NCI-H345 (cell line): ENCODE results near the gene MRPS34.

Experiments used
- DNase-seq: peaks from one replicate; lab custom pipeline; 2025; lab: John Stamatoyannopoulos, UW

The MRPS34 gene

DNA sequence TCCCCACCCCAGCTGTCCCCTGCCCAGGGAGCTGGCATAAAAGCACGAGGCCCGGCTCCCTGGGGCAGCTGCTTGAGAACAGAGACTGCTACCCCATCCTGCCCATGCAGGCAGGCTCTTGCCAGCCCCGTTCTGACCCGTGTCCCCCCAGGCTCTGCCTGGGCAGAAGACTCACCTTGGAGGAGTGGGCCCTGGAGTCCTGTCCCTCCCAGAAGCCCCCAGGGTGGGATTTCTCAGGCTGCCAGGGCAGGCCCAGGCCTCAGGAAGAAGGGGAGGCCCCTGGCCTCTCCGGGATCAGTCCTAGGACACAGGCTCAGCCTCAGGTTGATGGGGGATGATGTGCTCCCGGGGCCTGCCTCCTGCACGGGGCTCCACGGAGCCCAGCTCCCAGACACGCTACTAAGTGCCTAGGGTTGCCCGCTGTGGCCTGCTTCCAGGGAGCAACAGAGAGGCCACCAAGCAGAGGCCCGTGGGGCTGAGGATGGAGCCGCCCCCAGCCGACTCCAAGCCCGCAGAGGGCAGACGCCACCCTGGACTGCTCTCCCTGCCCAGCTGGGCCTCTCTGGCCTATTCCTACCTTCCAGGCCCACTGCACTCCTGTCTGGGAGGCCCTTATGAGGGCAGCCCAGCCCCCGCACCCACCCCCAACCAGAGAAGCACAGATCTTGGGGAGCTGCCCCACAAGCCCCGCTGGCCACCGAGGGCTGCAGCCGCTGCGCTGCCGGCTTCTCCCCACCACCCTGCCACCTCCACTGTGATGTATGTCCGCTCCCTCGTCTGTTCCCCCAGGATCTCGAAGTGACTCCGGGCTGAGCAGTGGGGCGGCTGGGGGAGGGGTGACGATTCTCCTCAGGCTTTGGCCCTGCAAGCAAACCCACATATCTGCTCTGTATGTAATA lies 3.3 kb downstream of the MRPS34 start:
- DNase-seq, result no peak

DNA sequence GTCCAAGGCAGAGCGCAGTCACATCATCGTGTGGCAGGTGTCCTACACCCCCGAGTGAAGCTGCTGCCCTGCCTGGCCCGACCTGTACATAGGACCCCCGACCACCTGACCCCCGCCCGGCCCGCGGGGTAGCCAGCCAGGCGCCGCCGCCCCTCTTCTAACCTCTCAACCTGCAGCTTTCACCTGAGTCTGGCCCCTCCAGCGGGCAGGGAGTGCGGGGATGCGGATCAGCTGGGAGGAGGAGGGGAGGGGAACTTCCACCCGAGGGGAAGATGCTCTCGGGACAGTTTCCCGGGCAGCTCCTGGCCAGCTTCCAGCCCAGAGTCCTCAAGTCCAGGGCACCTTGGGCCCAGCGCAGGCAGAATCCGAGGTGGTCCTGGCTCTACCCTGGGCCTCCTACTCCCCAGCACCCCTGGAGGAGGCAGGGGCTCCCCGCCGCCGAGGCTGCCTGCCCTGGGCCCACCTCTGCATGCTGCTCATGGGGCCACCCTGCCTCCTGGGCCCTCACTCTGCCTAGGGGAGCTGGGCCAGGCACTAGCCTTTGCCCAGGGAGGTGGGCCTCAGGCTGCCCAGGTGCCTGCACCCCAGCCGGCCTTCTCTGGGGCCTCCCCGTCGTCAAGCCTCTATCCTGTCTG lies 4.0 kb downstream of the MRPS34 start:
- no peak for DNase-seq

DNA sequence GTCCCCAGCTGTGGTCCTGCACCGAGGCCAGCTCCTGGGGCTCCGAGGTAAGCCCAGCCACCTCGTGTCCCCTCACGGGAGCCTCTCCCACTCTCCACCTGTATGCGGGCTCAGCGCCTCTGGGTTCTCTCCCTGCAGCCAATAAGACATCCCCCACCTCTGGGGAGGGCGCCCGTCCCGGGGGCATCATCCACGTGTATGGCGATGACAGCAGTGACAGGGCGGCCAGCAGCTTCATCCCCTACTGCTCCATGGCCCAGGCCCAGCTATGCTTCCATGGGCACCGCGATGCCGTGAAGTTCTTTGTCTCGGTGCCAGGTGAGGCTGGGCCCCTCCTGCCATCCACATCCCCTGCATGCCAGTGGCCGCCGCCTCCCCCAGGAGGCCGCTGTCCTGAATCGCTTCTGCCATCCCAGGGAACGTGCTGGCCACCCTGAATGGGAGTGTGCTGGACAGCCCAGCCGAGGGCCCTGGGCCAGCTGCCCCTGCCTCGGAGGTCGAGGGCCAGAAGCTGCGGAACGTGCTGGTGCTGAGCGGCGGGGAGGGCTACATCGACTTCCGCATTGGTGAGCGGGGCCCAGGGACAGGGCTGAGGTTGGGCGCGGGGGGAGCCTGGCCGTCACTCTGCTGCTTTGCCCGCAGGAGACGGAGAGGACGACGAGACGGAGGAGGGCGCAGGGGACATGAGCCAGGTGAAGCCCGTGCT lies 4.7 kb downstream of the MRPS34 start:
- no peak for DNase-seq

DNA sequence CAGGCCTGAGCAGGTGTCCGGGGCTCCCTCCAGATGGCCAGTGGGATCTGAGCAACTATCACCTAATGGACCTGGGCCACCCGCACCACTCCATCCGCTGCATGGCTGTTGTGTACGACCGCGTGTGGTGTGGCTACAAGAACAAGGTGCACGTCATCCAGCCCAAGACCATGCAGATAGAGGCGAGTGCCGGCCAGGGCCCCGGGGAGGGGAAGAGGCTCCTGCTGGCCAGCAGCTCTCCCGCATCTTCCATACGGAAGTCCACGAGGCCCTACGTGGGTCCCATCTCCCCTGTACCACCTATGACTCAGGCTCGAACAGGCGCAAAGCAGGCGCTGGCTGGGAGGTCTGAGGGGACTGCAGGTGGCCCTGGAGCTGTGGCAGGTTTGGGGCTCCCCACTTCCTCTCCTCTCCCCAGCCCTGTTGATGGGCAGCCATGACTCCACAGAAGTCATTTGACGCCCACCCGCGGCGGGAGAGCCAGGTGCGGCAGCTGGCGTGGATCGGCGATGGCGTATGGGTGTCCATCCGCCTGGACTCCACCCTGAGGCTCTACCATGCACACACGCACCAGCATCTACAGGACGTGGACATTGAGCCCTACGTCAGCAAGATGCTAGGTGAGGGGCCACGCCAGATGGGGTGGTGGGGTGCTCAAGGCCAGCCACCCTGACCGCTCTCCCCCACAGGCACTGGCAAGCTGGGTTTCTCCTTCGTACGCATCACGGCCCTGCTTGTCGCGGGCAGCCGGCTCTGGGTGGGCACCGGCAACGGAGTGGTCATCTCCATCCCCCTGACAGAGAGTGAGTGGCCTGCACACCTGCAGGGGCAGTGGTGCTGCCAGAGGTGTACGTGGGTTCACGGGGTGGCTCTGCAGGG lies 5.6 kb downstream of the MRPS34 start:
- DNase-seq, result no peak

DNA sequence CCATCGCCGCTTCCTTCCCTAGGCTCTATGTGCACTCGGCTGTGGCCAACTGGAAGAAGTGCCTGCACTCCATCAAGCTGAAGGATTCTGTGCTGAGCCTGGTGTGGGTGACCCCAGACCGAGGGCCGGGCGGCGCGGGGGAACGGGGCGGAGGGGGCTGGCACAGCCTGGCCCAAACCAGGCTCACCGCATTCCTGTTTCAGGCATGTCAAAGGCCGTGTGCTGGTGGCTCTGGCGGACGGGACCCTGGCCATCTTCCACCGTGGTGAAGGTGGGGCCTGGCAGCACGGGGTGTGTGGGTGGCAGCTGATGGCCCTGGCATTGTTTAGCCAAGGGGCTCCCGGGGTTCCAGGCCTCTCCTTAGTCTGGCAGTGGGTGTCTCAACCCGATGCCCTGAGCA lies 6.2 kb downstream of the MRPS34 start:
- no peak for DNase-seq

DNA sequence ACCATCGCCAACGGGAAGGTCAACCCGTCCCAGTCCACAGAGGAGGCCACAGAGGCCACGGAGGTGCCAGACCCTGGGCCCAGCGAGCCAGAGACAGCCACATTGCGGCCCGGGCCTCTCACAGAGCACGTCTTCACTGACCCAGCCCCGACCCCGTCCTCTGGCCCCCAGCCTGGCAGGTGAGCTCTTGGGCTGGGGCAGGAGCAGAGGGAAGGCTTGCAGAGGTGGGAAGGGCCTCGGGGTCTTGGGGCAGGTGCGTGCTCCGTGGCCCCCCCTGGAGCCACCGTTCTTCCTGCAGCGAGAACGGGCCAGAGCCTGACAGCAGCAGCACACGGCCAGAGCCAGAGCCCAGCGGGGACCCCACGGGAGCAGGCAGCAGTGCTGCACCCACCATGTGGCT lies 6.7 kb downstream of the MRPS34 start:
- no peak for DNase-seq

DNA sequence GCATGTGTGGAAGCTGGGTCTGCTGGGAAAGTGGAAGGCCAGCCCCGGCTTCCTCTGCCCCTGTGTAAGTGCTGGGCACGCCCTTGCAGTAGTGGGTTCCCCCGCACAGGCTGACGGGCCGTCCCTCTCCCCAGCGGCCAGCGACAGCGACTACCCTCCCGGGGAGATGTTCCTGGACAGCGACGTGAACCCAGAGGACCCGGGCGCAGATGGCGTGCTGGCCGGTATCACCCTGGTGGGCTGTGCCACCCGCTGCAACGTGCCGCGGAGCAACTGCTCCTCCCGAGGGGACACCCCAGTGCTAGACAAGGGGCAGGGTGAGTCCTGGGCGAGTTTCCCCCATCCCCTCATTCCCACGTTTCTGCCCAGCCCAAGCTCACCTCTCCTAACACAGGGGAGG lies 7.1 kb downstream of the MRPS34 start:
- no peak for DNase-seq

DNA sequence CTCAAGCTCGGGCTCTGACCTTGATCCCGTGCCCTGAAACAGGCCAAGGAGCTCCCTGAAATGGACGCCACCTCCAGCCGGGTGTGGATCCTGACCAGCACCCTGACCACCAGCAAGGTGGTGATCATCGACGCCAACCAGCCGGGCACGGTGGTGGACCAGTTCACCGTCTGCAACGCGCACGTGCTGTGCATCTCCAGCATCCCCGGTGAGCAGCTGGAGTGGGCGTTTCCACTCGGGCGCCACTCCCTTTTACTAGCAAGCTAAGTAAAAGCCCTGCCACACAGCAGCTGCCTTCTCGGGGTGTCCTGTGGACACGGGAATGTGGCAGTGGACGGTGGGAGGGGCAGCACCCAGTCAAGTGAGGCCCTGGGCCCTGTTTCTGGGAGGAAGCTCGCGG lies 8.0 kb downstream of the MRPS34 start:
- no peak for DNase-seq

DNA sequence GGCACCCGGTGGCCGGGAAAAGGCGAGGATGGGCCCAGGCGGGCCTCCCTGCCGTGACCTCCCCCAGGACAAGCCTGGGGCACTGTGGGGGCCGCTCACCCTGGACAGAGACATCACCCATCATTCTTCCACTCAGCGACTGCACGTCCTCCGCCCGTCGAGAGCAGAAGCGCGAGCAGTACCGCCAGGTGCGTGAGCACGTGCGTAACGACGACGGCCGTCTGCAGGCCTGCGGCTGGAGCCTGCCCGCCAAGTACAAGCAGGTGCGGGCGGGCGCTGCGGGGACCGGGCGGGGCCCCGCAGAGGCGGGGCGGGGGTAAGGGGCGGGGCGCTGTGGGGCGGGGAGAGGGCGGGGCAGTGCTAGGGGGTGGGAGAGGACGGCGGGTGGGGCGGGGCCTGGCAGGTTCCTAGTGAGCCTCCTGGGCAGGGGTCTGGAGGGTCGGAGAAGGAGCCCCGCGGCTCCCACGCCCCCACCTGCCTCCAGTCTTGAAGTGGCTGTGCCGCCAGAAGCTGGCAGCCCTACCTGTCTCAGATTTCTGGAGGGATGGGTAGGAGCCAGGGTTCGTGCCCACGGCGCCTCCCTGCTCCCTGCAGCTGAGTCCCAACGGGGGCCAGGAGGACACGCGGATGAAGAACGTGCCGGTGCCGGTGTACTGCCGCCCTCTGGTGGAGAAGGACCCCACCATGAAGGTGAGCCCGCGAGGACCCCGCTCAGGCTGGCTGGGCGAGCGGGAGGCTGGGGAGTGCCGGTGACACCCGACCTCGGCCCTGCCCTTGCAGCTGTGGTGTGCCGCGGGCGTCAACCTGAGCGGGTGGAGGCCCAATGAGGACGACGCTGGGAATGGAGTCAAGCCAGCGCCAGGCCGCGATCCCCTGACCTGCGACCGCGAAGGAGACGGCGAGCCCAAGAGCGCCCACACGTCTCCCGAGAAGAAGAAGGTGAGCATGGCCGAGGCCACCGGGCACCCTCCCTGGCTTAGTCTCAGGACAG lies 9.1 kb downstream of the MRPS34 start:
- DNase-seq, result no peak

DNA sequence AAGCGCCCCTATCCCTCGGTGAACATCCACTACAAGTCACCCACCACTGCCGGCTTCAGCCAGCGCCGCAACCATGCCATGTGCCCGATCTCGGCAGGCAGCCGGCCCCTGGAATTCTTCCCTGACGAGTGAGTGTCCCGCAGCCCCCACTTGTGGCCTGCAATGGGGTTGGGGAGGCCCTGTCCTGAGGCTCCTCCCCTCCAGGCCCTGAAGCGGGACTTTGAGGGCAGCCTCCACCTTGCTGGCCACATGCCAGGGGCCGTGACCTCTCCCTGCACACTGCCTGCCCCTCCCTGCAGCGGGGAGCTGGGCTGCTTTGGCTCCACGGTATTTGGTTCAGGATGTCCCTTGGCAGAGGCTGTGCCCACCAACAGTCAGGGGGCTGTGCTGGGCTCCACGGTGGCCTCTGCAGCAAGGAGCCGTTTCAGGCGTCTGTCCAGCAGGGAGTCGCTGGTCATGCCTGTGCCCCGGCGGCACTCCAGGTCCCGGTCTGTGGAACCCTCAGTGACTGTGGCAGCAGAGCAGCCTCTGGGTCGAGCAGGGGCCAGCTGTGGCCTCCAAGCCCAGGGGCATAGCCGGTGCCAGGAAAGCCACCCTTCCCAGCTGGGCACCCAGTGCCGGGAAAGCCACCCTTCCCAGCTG lies 9.9 kb downstream of the MRPS34 start:
- DNase-seq, result no peak

DNA sequence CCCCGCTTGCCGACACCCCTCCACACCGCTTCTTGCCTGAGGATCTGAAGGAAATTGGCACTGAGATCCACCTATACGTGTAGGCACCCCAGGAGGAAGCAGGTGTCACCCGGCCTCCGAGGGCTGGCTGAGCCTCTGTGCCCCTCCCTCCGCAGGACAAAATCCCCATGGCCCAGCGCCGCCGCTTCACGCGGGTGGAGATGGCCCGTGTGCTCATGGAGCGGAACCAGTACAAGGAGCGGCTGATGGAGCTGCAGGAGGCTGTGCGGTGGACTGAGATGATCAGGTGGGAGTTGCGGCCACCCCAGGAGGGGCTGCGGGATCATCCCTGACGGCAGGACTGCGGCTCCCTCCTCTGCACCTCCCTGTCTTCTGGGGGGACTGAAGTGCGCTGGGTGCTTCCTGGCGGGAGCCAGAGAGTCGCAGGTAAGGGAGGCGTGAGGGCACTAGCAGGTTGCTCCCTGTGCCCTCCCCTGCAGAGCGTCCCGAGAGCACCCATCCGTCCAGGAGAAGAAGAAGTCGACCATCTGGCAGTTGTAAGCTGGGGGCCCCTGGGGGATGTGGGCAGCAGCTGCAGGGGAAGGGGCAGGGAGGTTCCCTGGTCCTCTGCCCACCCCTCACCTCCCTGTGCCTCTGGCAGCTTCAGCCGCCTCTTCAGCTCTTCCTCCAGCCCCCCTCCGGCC lies 10.6 kb downstream of the MRPS34 start:
- no peak for DNase-seq

DNA sequence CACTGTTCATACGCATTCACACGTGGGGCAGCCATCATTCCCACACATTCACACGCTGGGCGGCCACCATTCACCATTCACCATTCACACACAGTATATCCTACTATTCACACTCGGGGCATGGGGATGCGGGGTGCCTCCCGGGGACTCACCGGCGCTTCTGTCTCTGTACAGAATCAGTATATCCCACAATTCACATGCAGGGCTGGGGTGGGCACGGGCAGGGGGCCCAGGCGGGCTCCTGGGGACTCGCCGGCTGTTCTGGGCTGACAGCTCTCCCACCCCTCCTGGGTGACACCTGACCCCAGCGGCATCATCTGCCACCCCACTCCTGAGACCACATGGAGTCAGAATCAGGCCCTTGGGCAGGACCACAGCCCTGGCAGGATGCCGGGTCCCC lies 11.2 kb downstream of the MRPS34 start:
- DNase-seq, result no peak

DNA sequence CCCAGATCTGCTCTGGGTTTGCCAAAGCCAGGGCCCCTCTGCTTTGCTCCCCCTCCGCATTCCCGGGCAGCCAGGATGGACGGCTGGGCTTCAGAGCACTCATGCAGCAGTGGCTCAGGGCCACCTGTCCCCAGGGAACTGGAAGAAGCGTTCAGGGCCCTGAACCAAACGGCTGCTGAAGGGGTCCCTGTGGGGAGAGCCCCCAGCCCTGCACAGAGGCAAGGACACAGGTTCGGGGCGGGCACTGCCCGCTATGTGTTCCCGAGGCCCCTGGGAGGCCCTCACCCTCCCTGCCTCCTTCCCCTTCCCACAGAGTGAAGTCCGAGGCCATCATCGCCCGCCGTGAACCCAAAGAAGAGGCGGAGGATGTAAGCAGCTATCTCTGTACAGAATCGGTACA lies 12.0 kb downstream of the MRPS34 start:
- no peak for DNase-seq

DNA sequence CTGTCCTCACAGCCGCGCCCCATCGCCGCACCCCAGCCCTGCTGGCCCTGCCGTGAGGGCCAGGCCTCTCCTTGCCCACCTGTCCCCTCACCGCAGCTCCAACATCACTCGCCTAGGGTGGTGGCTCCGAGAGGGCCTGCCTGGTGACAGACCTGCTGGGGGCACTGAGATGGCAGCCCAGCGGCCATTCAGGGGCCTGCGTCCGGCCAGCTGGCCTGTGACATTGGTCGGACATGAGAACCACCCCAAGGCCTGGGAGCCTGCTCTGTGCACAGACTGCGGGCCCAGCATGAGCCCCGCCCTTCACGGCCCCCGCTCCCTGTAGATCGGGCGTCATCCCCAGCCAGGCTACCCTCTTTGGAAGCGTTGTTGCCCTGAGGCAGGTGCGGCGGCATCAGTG lies 13.4 kb downstream of the MRPS34 start:
- no peak for DNase-seq

DNA sequence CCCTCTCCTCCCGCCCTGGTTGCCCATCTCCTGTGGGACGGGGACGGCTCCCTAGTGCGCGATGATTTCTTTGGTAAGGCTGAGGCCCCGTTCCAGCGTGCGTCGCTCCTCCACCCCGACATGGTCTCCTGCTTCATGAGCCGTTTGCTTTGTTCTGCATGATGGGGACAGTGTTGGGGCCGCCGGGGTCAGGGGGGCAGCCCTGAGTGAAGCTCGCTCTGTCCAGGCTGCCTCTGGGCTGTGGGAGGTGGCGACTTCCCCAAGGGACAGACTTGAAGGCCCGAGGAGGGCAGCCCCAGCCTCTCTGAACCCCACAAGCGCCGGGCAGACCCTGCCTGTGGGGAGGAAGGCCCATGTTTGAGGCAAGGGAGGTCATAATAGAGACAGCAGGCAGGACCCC lies 14.0 kb downstream of the MRPS34 start:
- no peak for DNase-seq

DNA sequence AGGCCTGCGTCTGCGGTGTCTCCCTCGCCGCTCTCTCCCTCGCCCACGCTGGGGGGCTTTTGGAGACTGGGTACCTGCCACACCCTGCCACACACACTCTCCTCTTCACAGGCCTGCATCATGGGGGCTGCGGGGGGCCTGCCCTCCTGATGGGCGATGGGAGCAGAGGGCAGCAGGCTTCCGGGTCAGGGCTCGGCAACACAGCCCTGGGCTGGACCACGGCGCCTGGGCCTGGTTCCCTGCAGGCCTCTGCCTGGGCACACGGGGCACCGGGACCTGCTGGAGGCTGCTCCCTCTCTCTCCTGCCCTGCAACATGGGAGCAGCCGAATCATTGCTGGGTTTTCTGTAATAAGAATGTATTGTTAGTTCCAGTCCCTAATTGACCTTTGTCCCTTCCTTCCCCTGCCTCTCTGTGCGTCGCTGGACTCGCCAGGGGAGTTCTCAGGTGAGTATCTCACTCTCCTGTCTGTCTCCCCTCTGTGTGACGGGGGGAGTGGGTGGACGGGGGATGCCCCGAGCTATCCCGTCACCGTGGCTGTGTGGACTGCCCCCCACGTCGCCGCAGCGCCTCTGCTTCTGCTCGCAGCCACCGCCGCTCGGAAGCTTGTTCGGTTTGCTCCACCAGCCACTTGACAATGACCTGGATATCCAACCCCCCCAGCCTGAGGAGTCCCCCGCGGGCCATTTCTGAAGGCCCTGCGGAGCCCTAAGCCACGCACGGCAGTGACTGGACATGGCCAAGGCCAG lies 15.0 kb downstream of the MRPS34 start:
- DNase-seq, result no peak

DNA sequence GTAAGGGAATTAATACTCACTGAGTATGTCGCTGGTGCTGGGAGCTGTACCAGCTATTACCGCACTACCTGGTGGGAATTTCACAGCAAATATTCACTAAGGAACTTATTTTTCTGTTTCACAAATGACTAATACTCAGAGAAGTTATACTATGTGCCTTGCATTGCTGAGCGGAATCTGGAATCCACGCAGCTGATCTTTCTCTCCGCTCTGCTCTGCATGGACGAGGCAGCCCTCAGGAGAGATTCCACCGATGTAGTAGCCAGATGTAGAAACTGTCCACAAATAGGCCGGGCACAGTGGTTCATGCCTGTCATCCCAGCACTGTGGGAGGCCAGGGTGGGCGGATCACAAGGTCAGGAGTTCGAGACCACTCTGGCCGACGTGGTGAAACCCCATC lies 18.7 kb downstream of the MRPS34 start:
- DNase-seq, result no peak

DNA sequence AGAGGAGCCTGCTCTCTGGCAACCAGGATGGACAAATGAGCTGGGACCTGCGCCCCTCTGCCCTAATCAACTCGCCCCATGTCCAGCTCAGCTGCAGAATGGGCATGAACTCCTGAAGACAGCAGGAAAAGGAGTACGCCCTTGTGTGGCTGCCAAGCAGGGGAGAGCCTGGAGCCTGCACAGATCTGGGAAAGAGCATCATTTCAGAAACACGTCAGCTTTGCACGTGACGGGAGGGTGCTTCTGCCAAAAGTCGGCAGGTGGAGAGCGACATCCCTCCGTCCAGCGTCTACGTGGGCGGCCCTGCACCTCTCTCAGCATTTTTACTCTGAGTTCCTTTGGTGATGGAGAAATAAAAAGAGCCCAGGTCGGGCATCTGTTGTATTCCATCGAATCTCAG lies 20.1 kb downstream of the MRPS34 start:
- DNase-seq, result no peak

DNA sequence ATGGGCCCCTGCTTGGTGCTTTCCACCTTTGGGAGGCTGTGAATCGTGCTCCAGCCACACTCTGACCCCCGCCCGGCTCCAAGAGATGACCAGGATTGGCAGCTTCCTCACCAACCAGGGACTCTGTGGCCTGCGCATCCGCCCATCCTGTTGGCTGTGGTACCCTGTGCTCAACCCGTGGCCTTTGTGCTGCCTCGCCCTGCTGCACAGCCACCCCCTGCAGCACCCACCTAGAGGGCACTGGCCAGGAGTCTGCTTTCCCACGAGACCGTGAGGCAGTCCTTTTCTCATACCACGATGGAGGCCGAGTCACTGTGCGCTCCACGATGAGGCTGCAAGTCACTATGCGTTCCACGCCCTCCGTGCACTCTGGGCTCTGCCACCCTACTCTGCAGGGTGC lies 21.0 kb downstream of the MRPS34 start:
- DNase-seq, result no peak
